HG02588 (cell line): Measurements from ENCODE around the gene CPHXL.

Source experiments
- ATAC-seq: cut with Tn5 transposase; IDR thresholded peaks from one replicate; pipeline ENCODE4 v1.9.1; 2021; ENCODE audit warnings: mild to moderate bottlenecking, moderate library complexity; ENCODE audit not compliant: unreplicated experiment

The CPHXL gene

GRCh38 chr16:75726390-75726789, at the start of gene CPHXL:
TSS of gene CPHXL (minus strand) at chr16:75726490. CDS start at chr16:75726442, 48 bp downstream.
- no peak for ATAC-seq

GRCh38 chr16:75774197-75774596, 47.9 kb upstream of the CPHXL start:
- no peak for ATAC-seq

GRCh38 chr16:75770051-75770450, 43.8 kb upstream of the CPHXL start:
- no peak for ATAC-seq

- ATAC-seq, result peak; percentile 77
Observed at GRCh38 chr16:75764154-75764768, 38.0 kb upstream of the CPHXL start.

GRCh38 chr16:75763204-75763603, 36.9 kb upstream of the CPHXL start:
- ATAC-seq, result no peak

GRCh38 chr16:75762746-75763145, 36.5 kb upstream of the CPHXL start:
- no peak for ATAC-seq

GRCh38 chr16:75761108-75761507, 34.8 kb upstream of the CPHXL start:
- peak; percentile 52 for ATAC-seq

GRCh38 chr16:75760018-75760519, 33.8 kb upstream of the CPHXL start:
- ATAC-seq, result no peak

- no peak for ATAC-seq
Observed at GRCh38 chr16:75758215-75758614, 31.9 kb upstream of the CPHXL start.

GRCh38 chr16:75754141-75754540, 27.9 kb upstream of the CPHXL start:
- ATAC-seq, result no peak

GRCh38 chr16:75750528-75750927, 24.2 kb upstream of the CPHXL start:
- ATAC-seq, result no peak

GRCh38 chr16:75746359-75746758, 20.1 kb upstream of the CPHXL start:
- no peak for ATAC-seq

GRCh38 chr16:75745823-75746222, 19.5 kb upstream of the CPHXL start:
- ATAC-seq, result no peak

GRCh38 chr16:75745242-75745641, 19.0 kb upstream of the CPHXL start:
- no peak for ATAC-seq

- ATAC-seq, result no peak
Observed at GRCh38 chr16:75742424-75743047, 16.2 kb upstream of the CPHXL start.

GRCh38 chr16:75733305-75734211, 7.3 kb upstream of the CPHXL start:
- ATAC-seq, result no peak

- no peak for ATAC-seq
Observed at GRCh38 chr16:75732871-75733270, 6.6 kb upstream of the CPHXL start.

GRCh38 chr16:75727221-75727620, 931 bp upstream of the CPHXL start:
- ATAC-seq, result no peak

GRCh38 chr16:75718452-75718851, 7.8 kb downstream of the CPHXL start:
- no peak for ATAC-seq

- no peak for ATAC-seq
Observed at GRCh38 chr16:75714661-75715060, 11.6 kb downstream of the CPHXL start.

GRCh38 chr16:75710344-75710743, 15.9 kb downstream of the CPHXL start:
- ATAC-seq, result no peak

- ATAC-seq, result no peak
Observed at GRCh38 chr16:75703306-75703705, 23.0 kb downstream of the CPHXL start.
